HG02798 (cell line): Measurements from ENCODE around the gene SUPT16H.
"Not testable (repeated sequence)": the region's sequence is repeated elsewhere in the genome, so short reads cannot be mapped to it uniquely, and the experiment has no call there.

Experiments
- ATAC-seq: cut with Tn5 transposase; IDR thresholded peaks from one replicate; pipeline ENCODE4 v1.9.1; 2021; ENCODE audit warnings: mild to moderate bottlenecking; ENCODE audit not compliant: unreplicated experiment, poor library complexity

SUPT16H gene

GRCh38 chr14:21383848-21384493, at the start of gene SUPT16H:
SUPT16H (minus strand) TSS chr14:21384019; CDS start chr14:21383927, 92 bp downstream.
- peak; percentile 97 for ATAC-seq

GRCh38 chr14:21431126-21431525, 47.3 kb upstream of the SUPT16H start:
- ATAC-seq = no peak

GRCh38 chr14:21428930-21429329, 45.1 kb upstream of the SUPT16H start:
- no peak for ATAC-seq

- ATAC-seq = no peak
Observed at GRCh38 chr14:21426692-21427091, 42.9 kb upstream of the SUPT16H start.

- no peak for ATAC-seq
Observed at GRCh38 chr14:21419528-21419927, 35.7 kb upstream of the SUPT16H start.

- no peak for ATAC-seq
Observed at GRCh38 chr14:21415329-21415728, 31.5 kb upstream of the SUPT16H start.

GRCh38 chr14:21414137-21414631, 30.4 kb upstream of the SUPT16H start:
- ATAC-seq = no peak

- ATAC-seq = no peak
Observed at GRCh38 chr14:21408147-21408546, 24.3 kb upstream of the SUPT16H start.

- no peak for ATAC-seq
Observed at GRCh38 chr14:21406213-21406612, 22.4 kb upstream of the SUPT16H start.

- ATAC-seq = no peak
Observed at GRCh38 chr14:21405097-21405496, 21.3 kb upstream of the SUPT16H start.

GRCh38 chr14:21399311-21399870, 15.6 kb upstream of the SUPT16H start:
- ATAC-seq = no peak

- no peak for ATAC-seq
Observed at GRCh38 chr14:21398901-21399300, 15.1 kb upstream of the SUPT16H start.

GRCh38 chr14:21395450-21395849, 11.6 kb upstream of the SUPT16H start:
- no peak for ATAC-seq

- ATAC-seq = no peak
Observed at GRCh38 chr14:21385188-21385904, 1.5 kb upstream of the SUPT16H start.

- no peak for ATAC-seq
Observed at GRCh38 chr14:21384494-21384851, 654 bp upstream of the SUPT16H start.

- ATAC-seq = peak; percentile 20
Observed at GRCh38 chr14:21382886-21383847, 652 bp downstream of the SUPT16H start.

GRCh38 chr14:21382095-21382494, 1.7 kb downstream of the SUPT16H start:
- ATAC-seq = no peak

GRCh38 chr14:21379338-21379737, 4.5 kb downstream of the SUPT16H start:
- ATAC-seq = no peak

GRCh38 chr14:21373980-21374379, 9.8 kb downstream of the SUPT16H start:
- ATAC-seq = no peak

GRCh38 chr14:21372814-21373213, 11.0 kb downstream of the SUPT16H start:
- ATAC-seq = not testable (repeated sequence)
